IMR-90 (cell line): Measurements from ENCODE around the gene TOP2A. TPM values are rescaled to one million over a fixed set of nuclear protein-coding genes. Genes with fewer than 3 reads are reported as not detected.

Experiments
- ATAC-seq: fragments of 200-7000 bp; cut with Tn5 transposase; 2 replicates; pipeline ENCODE4 v1.9.1; 2020; ENCODE audit warnings: low read depth, mild to moderate bottlenecking, moderate library complexity
- BruUV-seq: library from RNA; stranded (reverse); fragments of 400-500 nt; replicated peaks from 2 replicates; lab custom pipeline; 2021; lab: Mats Ljungman, UMichigan
- CTCF ChIA-PET: fragments of 300-600 bp; formaldehyde crosslinking; extraction: SDS; loops from one replicate; lab custom pipeline; 2021; ENCODE audit warnings: antibody characterized with exemption; lab: Yijun Ruan, JAX
- POLR2A ChIA-PET: fragments of 300-600 bp; sonication (Branson Sonifier 250); formaldehyde crosslinking; loops from one replicate; lab custom pipeline; 2022; ENCODE audit warnings: antibody characterized with exemption; ENCODE audit not compliant: unreplicated experiment; lab: Charles Lee
- DNase-seq: peaks from one replicate; pipeline ENCODE4 v3.0.0; 2013
- H2AFZ ChIP-seq: replicated peaks from 2 replicates; pipeline ENCODE3; 2013; ENCODE audit warnings: low read length, mild to moderate bottlenecking; ENCODE audit not compliant: poor library complexity
- H2AK5ac ChIP-seq: 2 replicates; pipeline ENCODE4 v1.6.1; 2013; ENCODE audit warnings: low read depth, low read length, inconsistent platforms
- H2AK9ac ChIP-seq: replicated peaks from 2 replicates; pipeline ENCODE3; 2013; ENCODE audit warnings: mild to moderate bottlenecking, low read depth, low read length, moderate library complexity; ENCODE audit not compliant: poor library complexity
- H2BK120ac ChIP-seq: 2 replicates; pipeline ENCODE4 v1.6.1; 2013; ENCODE audit warnings: low read depth, low read length, inconsistent platforms
- H2BK15ac ChIP-seq: 3 replicates; pipeline ENCODE4 v1.6.1; 2013; ENCODE audit warnings: low read depth, low read length, inconsistent platforms
- H2BK20ac ChIP-seq: 2 replicates; pipeline ENCODE4 v1.6.1; 2013; ENCODE audit warnings: low read depth, mild to moderate bottlenecking, inconsistent platforms, low read length, moderate library complexity
- H2BK5ac ChIP-seq: 2 replicates; pipeline ENCODE4 v1.6.1; 2013; ENCODE audit warnings: mild to moderate bottlenecking, low read depth, low read length, inconsistent platforms; ENCODE audit not compliant: poor library complexity, severe bottlenecking
- H3K14ac ChIP-seq: replicated peaks from 2 replicates; pipeline ENCODE4 v1.6.1; 2013; ENCODE audit warnings: low read depth, low read length, inconsistent platforms
- H3K18ac ChIP-seq: 2 replicates; pipeline ENCODE4 v1.6.1; 2013; ENCODE audit warnings: low read depth, low read length, control low read depth
- H3K23ac ChIP-seq: 2 replicates; pipeline ENCODE4 v1.6.1; 2013; ENCODE audit warnings: low read depth, low read length, inconsistent platforms
- H3K27ac ChIP-seq: 2 replicates; pipeline ENCODE4 v1.5.1; 2013; ENCODE audit warnings: mild to moderate bottlenecking, control low read depth, low read length; ENCODE audit not compliant: insufficient read depth
- H3K27me3 ChIP-seq: 2 replicates; pipeline ENCODE4 v1.6.1; 2013; ENCODE audit warnings: low read length; ENCODE audit not compliant: control insufficient read depth, insufficient read depth
- H3K36me3 ChIP-seq: 2 replicates; pipeline ENCODE4 v1.6.1; 2013; ENCODE audit warnings: low read length, mixed read lengths; ENCODE audit not compliant: control insufficient read depth, insufficient read depth
- H3K4ac ChIP-seq: 2 replicates; pipeline ENCODE4 v1.6.1; 2013; ENCODE audit warnings: low read depth, low read length, inconsistent platforms
- H3K4me1 ChIP-seq: 2 replicates; pipeline ENCODE4 v1.6.1; 2013; ENCODE audit warnings: low read length, mixed read lengths; ENCODE audit not compliant: control insufficient read depth, insufficient read depth
- H3K4me2 ChIP-seq: 2 replicates; pipeline ENCODE4 v1.6.1; 2013; ENCODE audit warnings: low read depth, mild to moderate bottlenecking, control low read depth, low read length, moderate library complexity
- H3K4me3 ChIP-seq: 2 replicates; pipeline ENCODE4 v1.5.1; 2013; ENCODE audit warnings: low read depth, mild to moderate bottlenecking, control low read depth, low read length, moderate library complexity; ENCODE audit not compliant: insufficient read depth
- H3K56ac ChIP-seq: 2 replicates; pipeline ENCODE4 v1.6.1; 2013; ENCODE audit warnings: low read length, inconsistent platforms; ENCODE audit not compliant: insufficient read depth; ENCODE audit errors: extremely low read depth
- H3K79me1 ChIP-seq, 2 experiments: 2 replicates each; pipeline ENCODE4 v1.6.1; 2013; ENCODE audit warnings: low read length in 2 of 2, inconsistent platforms in 1 of 2, low read depth in 1 of 2
- H3K9ac ChIP-seq: 2 replicates; pipeline ENCODE4 v1.6.1; 2013; ENCODE audit warnings: low read depth, low read length, control low read depth
- H3K9me1 ChIP-seq: 2 replicates; pipeline ENCODE4 v1.6.1; 2013; ENCODE audit warnings: low read length, inconsistent platforms; ENCODE audit not compliant: insufficient read depth
- H3K9me3 ChIP-seq: 2 replicates; pipeline ENCODE4 v1.6.1; 2013; ENCODE audit warnings: low read length; ENCODE audit not compliant: control insufficient read depth, insufficient read depth
- H4K20me1 ChIP-seq: 2 replicates; pipeline ENCODE4 v1.6.1; 2013; ENCODE audit warnings: low read length, inconsistent platforms; ENCODE audit not compliant: insufficient read depth
- H4K5ac ChIP-seq: 2 replicates; pipeline ENCODE4 v1.6.1; 2013; ENCODE audit warnings: mild to moderate bottlenecking, low read depth, low read length, control low read depth
- H4K8ac ChIP-seq, 2 experiments: 2 replicates each; pipeline ENCODE4 v1.6.1; 2013; ENCODE audit warnings: low read depth in 2 of 2, low read length in 2 of 2, control low read depth in 1 of 2, inconsistent platforms in 1 of 2
- H4K91ac ChIP-seq: 2 replicates; pipeline ENCODE4 v1.6.1; 2013; ENCODE audit warnings: low read depth, low read length, inconsistent platforms; ENCODE audit not compliant: insufficient read depth
- BHLHE40 ChIP-seq: fragments of 150-350 bp; IDR thresholded peaks from 2 replicates; pipeline ENCODE4 v1.6.1; 2016; ENCODE audit warnings: mild to moderate bottlenecking, low read depth, low read length
- CEBPB ChIP-seq: IDR thresholded peaks from 2 replicates; pipeline ENCODE4 v1.6.1; 2012; ENCODE audit warnings: low read depth, low read length, improper control_type of control experiment
- CHD1 ChIP-seq: IDR thresholded peaks from 2 replicates; pipeline ENCODE4 v1.6.1; 2012; ENCODE audit warnings: low read depth, low read length, improper control_type of control experiment
- MAFK ChIP-seq: IDR thresholded peaks from 2 replicates; pipeline ENCODE4 v1.6.1; 2012; ENCODE audit warnings: low read depth, low read length, improper control_type of control experiment
- MAZ ChIP-seq: IDR thresholded peaks from 2 replicates; pipeline ENCODE4 v1.6.1; 2012; ENCODE audit warnings: low read depth, mild to moderate bottlenecking, low read length, improper control_type of control experiment, moderate library complexity, borderline replicate concordance
- MXI1 ChIP-seq: IDR thresholded peaks from 2 replicates; pipeline ENCODE4 v1.6.1; 2012; ENCODE audit warnings: low read depth, mild to moderate bottlenecking, low read length, moderate library complexity, borderline replicate concordance
- POLR2A ChIP-seq: IDR thresholded peaks from 2 replicates; pipeline ENCODE4 v1.6.1; 2012; ENCODE audit warnings: mild to moderate bottlenecking, low read depth, low read length
- RCOR1 ChIP-seq: IDR thresholded peaks from 2 replicates; pipeline ENCODE4 v1.6.1; 2012; ENCODE audit warnings: mild to moderate bottlenecking, low read length, improper control_type of control experiment; ENCODE audit not compliant: insufficient replicate concordance
- SMC3 ChIP-seq: fragments of 150-350 bp; IDR thresholded peaks from 2 replicates; pipeline ENCODE4 v1.6.1; 2016; ENCODE audit warnings: low read depth, mild to moderate bottlenecking, antibody characterized with exemption, low read length, moderate library complexity
- WGBS, 2 experiments: methylation state at CpG; one replicate each; pipeline versions ENCODE4 v1.1.5 to v1.1.7; 2013; ENCODE audit warnings: missing lambda C conversion rate in 2 of 2; ENCODE audit not compliant: insufficient read length in 1 of 2; ENCODE audit errors: extremely low coverage in 2 of 2; 5-methylcytosine and 5-hydroxymethylcytosine counted together
- dilution Hi-C: fragments of 300-500 bp; cut with HindIII; formaldehyde crosslinking; loops from one replicate; pipeline ENCODE4 v1.14.3; 2018; ENCODE audit warnings: low sequenced_read_pairs; ENCODE audit not compliant: unreplicated experiment
- in situ Hi-C: fragments of 300-500 bp; cut with MboI; formaldehyde crosslinking; loops from 3 replicates; pipeline ENCODE4 v1.14.3; 2019; ENCODE audit warnings: low sequenced_read_pairs, inconsistent platforms, mixed read lengths
- intact Hi-C: fragments of 100-400 bp; cut with micrococcal nuclease; formaldehyde crosslinking; loops from 2 replicates; pipeline ENCODE4 v1.10.0; 2022
- polyA plus RNA-seq, 3 experiments: library from polyadenylated mRNA; depleted of rRNA; stranded (reverse); fragments of >200 nt; gene quantifications; 2 replicates each; pipeline ENCODE4 v1.2.3, GENCODE V29; 2012; ENCODE audit warnings: low replicate concordance in 1 of 3
- total RNA-seq: library from RNA; depleted of rRNA; stranded (reverse); fragments of >200 nt; gene quantifications from 2 replicates; pipeline ENCODE4 v1.2.3, GENCODE V29; 2012
- TF ChIP-seq, protein P1 (sequence below): fragments of 150-350 bp; IDR thresholded peaks from 2 replicates; pipeline ENCODE4 v1.6.1; 2016; ENCODE audit warnings: low read depth, mild to moderate bottlenecking, low read length, moderate library complexity, borderline replicate concordance
- TF ChIP-seq, protein P2 (sequence below): conservative IDR thresholded peaks from 2 replicates; pipeline ENCODE4 v1.5.1; 2012; ENCODE audit warnings: mild to moderate bottlenecking, low read depth, low read length, improper control_type of control experiment

Gene TOP2A
- total and polyA plus RNA-seq, 2 of the 4 experiments (the other 2 are of a cell fraction), result 43.4 to 68.5 TPM

DNA sequence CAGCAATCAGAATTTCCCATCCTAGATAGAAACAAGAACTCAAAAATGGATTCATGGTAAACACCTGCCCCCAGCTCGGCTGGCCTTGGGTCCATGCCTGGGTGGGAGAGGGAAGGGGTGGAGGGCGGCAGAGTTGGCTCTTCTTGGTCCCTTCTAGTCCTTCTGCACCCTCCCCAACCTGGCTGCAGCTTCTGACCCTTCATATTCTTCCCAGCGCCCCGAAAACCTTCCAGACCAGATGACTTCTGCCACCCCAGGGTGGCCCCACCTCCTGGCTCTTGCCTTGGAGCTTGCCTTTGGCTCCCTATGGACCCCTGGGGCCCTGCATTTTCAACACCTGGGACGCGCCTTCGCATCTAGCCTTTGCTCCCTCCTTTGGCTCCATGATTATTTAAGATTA is 47.8 kb downstream of the TOP2A start:
- no peak overlapping the region for H3K4ac ChIP-seq
- no peak overlapping the region for H2BK5ac ChIP-seq
- no peak overlapping the region for H2AK5ac ChIP-seq
- ChIA-PET POLR2A (no interaction called here), CTCF (no interaction called here)
- H2BK15ac ChIP-seq, result no peak overlapping the region
- 100% methylated on average over 2 of the region's 7 CpGs; no CpG with 5 or more reads in 1 of the 2 experiments for WGBS, 2 experiments
- no peak overlapping the region for H3K14ac ChIP-seq
- BruUV-seq, result no TSS peak
- H3K18ac ChIP-seq, result no peak overlapping the region
- H3K27me3 ChIP-seq, result no peaks in the 10 kb centered on the region
- H3K27ac ChIP-seq, result no peak overlapping the region
- H2AFZ ChIP-seq, result no peak overlapping the region
- H3K79me1 ChIP-seq, result no peaks in the 10 kb centered on the region
- H3K4me2 ChIP-seq, result no peak overlapping the region
- no peak overlapping the region for H3K23ac ChIP-seq
- H2AK9ac ChIP-seq, result peak overlapping the region; percentile 24
- no peak overlapping the region for H2BK120ac ChIP-seq
- H3K56ac ChIP-seq, result no peak overlapping the region
- in situ Hi-C loops, result loop anchor here (25.0 kb wide), 2 partner anchors 417 to 1292 kb away; partner anchors contain the start of genes KRT27 and KRT28
- H4K5ac ChIP-seq, result no peak overlapping the region
- H3K4me3 ChIP-seq, result no peak overlapping the region
- DNase-seq, result no peak
- H3K9me1 ChIP-seq, result no peaks in the 10 kb centered on the region
- H3K4me1 ChIP-seq, result no peaks in the 10 kb centered on the region
- no peak overlapping the region for H2BK20ac ChIP-seq
- H3K9ac ChIP-seq, result no peak overlapping the region
- dilution Hi-C loops, result no loop called here
- no peak overlapping the region for H4K8ac ChIP-seq
- no peak for TF ChIP-seq SMC3
- TF ChIP-seq MXI1, result no peak
- no peak for TF ChIP-seq MAFK
- no peak for TF ChIP-seq CEBPB
- no peak for TF ChIP-seq RCOR1
- no peak for TF ChIP-seq CHD1
- TF ChIP-seq, protein P1, sequence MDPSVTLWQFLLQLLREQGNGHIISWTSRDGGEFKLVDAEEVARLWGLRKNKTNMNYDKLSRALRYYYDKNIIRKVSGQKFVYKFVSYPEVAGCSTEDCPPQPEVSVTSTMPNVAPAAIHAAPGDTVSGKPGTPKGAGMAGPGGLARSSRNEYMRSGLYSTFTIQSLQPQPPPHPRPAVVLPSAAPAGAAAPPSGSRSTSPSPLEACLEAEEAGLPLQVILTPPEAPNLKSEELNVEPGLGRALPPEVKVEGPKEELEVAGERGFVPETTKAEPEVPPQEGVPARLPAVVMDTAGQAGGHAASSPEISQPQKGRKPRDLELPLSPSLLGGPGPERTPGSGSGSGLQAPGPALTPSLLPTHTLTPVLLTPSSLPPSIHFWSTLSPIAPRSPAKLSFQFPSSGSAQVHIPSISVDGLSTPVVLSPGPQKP, result no peak
- no peak for TF ChIP-seq POLR2A
- TF ChIP-seq, protein P2, sequence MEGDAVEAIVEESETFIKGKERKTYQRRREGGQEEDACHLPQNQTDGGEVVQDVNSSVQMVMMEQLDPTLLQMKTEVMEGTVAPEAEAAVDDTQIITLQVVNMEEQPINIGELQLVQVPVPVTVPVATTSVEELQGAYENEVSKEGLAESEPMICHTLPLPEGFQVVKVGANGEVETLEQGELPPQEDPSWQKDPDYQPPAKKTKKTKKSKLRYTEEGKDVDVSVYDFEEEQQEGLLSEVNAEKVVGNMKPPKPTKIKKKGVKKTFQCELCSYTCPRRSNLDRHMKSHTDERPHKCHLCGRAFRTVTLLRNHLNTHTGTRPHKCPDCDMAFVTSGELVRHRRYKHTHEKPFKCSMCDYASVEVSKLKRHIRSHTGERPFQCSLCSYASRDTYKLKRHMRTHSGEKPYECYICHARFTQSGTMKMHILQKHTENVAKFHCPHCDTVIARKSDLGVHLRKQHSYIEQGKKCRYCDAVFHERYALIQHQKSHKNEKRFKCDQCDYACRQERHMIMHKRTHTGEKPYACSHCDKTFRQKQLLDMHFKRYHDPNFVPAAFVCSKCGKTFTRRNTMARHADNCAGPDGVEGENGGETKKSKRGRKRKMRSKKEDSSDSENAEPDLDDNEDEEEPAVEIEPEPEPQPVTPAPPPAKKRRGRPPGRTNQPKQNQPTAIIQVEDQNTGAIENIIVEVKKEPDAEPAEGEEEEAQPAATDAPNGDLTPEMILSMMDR, result no peak
- no peak for TF ChIP-seq MAZ
- no peak for TF ChIP-seq BHLHE40
- intact Hi-C loops, result loop anchor here (10.0 kb wide), 1 partner anchor 425 kb away; the partner anchor contains the start of gene KRT28
- 0 out of 2 replicates have a peak, but pooled peaks cover 2% of the 10 kb centered on the region for H3K9me3 ChIP-seq
- no peak overlapping the region for H4K91ac ChIP-seq
- no peaks in the 10 kb centered on the region for H3K36me3 ChIP-seq
- ATAC-seq, result no peak
- no peaks in the 10 kb centered on the region for H4K20me1 ChIP-seq
